NCI-H1092 treated with DMSO at 0.1 percent for 48 hours (cell line): Measurements from ENCODE around the gene PARM1.
"Not testable (repeated sequence)": the region's sequence is repeated elsewhere in the genome, so short reads cannot be mapped to it uniquely, and the experiment has no call there.

ENCODE experiments used
- DNase-seq: peaks from one replicate; lab custom pipeline; 2025; lab: John Stamatoyannopoulos, UW

The PARM1 gene

DNA sequence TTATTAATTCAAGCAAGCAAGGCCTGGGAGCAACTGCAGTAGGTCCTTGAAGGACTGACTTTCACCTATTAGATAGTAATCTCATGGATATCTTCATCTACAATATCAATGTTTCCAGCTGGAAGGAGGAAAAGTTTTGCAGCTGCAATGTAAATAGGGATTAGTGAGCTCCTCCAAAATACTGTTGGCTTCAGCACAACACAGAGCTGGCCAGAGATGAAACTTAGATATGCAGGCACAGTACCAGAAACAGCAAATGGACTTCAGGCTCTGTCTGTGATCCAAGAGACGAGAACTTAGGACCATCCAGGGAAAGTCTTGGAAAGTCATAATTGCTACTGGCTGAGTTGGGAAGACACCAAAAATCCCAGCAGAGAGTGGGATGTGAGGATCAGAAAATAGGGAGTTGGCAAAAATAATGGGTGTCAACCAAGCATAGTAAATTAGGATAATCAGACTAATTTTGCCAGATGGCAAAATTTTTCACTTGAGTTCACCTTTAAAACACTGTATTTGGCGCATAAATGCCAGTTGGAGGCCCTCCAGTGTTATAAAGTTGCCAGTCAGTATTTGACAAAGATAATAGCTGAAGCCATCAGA, 57.5 kb downstream of the PARM1 start:
- DNase-seq: no peak

DNA sequence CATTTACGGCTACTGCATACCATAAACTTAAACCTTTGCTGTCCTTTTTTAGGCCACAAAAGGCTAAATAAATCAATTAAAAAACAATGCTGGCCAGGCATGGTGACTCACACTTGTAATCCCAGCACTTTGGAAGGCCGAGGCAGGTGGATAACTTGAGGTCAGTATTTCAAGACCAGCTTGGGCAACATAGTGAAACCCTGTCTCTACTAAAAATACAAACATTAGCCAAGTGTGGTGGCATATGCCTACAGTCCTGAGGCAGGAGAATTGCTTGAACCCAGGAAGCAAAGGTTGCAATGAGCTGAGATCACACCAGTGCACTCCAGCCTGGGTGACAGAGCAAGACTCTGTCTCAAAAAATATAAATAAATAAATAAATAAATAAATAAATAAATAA, 61.5 kb downstream of the PARM1 start:
- not testable (repeated sequence) for DNase-seq

DNA sequence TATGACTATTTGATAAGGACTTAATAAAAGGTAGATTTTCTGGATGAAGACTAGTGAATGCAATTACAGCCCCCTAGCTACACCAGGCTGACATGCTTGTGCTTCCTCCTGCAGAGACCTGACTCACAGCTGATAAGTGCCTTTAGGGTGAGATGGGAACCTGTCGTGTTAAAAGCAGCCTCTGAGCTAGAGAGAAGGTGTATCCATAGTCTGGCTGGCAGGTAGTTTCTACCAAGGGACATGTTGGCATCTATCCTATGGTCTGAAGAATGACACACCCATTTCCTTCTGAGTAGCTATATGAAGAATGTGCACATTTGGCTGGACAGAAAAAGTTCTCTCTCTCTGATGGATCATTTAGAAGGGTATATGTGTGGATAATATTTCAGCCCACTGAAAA, 64.1 kb downstream of the PARM1 start:
- DNase-seq: no peak

DNA sequence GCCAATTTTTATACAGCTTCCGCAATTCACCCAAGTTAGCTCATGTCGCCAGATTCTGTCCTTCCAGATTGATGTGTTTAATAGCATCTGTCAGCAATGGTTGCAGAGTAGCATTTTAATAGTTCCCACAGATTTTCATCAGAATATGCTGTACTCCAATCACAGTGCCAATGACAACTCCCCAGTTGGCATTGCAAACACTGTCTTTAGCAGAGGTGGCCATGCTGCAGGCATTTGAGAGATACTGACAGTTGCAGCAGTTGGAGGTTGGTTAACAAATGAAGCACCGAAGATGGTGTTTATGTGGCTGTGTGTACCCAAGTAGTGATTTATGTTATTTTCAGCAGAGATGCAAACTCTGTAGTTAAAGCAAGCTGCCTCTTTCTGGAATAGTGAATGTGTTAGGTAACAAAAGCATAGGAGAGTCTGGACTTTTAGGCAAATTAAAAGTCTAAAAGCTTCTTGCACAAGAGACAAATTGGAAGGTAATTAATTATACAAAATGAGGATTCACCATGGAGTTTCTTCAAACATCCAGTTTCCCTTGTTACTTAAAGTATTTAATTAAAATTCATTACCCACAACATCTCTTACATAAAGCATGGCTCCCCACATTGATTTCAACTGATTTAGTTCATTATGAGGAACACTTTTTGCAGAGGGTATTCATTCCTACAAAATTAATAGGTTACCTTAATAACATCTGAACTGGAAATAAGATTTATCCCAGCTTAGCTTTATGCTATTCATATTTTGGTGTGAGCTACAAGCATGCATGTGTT, 65.2 kb downstream of the PARM1 start:
- no peak for DNase-seq

DNA sequence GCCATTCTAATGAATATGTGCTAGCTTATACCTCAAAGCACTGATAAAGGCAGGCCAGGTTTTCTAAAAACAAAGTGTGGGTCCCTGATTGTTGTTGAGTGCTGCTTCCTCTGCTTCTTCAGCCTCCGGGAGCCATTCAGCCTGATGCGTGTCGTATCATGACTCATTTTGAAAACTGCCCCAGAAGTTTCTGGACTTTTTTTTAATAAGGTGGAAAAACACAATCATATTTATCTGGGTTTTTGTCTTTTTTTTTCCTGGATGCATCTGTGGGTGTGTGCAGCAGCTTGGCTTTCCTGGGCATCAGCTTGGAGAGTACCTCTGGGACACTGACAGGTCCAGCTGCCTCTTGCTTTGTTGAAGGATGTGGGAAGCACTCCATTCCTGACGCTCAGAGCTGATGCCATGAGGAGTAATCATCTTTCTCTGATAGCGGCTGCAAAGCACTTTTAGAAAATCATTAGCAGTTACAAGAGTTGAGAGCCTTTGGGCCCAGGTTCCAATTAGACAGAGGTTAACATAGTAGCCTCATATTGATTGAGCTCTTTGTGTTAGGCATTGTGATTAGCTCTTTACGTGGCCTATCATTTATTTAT, 66.9 kb downstream of the PARM1 start:
- no peak for DNase-seq

DNA sequence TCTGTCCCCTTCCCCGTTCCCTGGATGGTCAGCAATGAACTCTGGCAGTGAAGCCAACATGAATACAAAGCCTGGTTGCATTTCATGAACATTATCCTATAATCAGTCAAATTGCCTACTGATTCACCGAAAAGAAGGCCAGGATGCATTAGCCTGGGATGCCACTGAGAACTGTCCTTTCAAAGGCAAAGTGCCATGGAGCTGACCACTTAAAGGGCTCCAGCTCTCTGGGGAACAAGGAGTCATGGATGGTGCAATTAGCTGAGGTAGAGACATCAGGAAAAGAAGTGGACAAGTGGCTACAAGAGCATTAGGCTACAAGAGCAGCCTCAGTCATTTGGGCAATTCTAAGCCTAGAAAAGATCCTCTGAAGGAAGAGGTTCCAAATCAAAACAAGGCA, 69.0 kb downstream of the PARM1 start:
- no peak for DNase-seq

DNA sequence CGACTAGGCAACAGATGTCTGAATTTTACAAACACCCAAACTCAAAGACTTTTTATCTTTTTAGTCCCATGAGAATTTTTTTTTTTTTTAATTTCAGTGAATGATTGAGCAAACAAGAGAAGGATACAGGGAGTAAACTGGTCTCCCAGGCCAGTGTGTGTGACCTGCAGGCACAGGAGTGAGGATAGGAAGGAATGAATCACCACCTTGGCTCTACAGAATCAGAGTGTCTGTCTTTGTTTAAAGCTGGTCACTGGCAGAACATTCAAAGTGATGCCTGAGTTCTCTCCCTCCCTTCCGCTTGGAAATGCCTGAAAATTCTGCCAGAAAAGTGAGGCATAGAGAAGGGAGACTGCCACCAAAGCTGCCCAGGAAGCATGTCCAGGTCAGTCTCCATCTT, 69.5 kb downstream of the PARM1 start:
- DNase-seq: no peak

DNA sequence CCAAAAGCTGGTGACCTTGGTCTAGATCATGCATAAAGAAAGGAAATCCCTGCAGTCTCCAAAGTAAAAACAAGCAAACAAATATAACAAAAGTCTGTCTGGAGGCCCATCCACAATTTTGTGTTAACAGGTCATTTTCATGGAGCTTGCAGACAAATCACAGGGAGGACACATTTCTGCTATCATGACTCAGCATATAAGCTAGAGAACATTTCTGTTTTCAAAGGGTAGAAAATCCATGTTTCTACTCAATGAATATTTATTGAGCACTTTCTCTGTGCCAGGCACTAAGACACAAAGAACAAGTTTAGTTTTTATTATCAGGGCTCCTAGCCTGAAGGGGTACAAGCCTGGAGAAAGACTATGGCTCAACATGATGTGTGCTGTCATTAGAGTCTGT, 71.1 kb downstream of the PARM1 start:
- no peak for DNase-seq

DNA sequence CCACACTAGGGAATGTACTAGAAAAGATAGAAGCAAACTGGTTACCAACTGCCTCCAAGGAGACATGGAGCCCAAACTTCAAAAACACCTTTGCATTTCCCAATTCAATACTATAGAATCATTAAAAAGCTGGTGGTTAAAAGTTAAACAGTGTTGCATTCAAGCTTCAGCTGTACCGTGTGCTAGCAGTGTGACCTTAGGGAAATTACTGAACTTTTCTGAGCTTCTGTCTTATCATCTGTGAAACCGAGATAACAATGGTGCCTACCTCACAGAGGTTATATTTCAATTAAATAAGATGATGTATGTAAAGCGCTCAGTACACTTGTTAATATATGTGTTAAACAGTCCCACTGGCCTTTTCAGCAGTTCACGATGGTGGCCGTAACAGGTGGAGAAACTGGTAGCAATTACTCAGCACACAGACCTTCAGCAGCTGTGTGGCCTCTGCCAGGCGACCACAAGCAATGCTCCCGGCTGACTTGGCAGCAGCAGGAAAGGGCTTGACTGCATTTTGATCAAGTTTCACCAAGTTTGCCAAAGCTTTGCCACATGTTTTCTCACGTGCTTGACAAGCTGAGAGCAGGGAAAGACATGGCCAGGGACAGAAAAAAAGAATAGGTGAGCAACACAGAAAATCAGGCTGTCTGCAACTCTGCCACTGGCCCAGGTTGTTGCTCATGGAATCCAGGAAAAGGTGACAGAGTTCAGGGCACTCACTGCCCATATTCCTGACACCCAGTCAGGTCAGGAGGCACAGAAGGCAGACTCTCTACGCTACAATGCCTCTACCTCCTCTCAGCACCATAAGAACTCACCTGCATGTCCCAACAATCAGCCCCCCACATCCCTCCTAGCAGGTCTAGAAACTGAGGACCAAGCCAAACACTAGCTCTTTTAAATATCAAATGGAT, 72.1 kb downstream of the PARM1 start:
- no peak for DNase-seq

DNA sequence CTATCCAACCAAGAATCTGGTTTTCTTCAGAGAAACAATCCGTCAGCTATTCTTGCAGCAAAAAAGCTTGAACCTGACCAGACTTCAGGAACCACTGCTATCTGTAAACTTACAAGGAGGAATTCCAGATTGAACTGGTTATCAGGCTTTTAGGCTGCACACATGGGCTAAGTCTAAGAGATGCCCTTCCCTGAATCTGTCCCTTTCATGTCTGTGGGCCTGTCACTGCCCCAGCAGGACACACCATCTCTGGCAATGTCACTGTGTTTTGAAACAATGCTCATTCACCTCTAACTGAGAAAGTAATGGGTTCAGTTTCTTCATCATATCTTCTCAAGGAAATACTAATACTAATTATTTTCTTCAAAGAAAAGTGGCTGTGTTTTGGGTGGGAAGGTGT, 72.8 kb downstream of the PARM1 start:
- no peak for DNase-seq

DNA sequence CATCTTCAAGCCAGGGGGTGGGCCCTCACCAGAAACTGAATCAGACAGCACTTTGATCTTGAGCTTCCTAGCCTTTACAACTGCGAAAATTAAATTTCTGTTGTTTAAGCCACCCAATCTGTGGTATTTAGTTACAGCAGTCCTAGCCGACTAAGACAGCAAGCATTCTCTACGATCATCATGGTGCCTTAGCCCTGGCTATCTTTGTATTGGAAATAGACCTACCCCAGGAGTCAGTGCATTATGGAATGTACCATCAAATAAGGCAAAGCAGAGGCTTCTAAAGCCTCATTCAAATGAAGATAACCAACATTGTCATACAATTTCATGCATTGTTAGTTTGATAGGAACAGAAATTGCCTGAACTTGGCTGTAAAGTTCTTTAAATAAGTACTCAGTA, 75.0 kb downstream of the PARM1 start:
- no peak for DNase-seq

DNA sequence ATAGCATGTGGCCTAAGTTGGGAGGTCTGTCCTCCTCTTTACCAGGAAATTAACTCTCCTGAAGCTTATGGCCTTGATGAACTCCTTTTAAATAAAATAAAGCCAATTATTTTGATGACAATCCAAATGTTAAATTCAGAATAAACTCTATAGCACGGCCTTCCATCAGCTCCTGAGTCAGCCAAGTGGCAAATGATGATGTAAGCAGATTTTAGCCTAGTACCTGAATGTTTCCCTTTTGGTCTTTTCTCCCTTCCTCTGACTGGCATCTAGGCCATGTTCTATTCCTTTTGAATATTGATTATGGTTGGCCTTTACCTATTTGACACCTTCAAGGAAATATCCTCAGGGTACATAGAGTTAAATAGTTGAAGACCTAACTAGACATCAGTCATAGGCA, 76.2 kb downstream of the PARM1 start:
- no peak for DNase-seq

DNA sequence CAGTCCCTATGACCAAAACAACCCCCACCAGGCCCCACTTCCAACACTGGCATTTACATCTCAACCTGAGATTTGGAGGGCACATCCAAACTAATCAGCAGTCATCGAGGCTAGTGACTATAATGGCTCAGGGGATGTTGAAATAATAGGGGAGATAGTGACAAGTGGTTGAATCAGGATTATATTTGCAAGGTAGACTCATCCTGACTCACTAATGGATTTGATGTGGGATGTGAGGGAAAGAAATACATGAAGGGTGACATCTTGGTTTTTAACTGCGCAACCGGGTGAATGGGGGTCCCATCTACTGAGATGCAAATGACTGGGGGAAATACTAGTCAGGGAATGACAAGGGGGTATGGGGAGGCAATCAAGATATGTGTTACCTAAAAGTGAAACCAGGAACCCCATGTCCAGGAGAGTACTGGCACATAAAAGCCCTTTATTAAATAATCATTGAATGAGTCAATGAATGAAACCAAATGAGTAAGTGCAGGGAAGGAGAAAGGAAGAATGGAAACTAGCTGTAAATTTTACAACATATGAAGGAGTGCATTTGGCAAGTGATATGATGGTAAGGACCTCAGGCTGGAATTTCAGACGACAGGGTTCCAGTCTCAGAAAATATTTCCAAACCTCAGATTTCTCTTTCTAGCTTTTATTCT, 78.3 kb downstream of the PARM1 start:
- DNase-seq: no peak

DNA sequence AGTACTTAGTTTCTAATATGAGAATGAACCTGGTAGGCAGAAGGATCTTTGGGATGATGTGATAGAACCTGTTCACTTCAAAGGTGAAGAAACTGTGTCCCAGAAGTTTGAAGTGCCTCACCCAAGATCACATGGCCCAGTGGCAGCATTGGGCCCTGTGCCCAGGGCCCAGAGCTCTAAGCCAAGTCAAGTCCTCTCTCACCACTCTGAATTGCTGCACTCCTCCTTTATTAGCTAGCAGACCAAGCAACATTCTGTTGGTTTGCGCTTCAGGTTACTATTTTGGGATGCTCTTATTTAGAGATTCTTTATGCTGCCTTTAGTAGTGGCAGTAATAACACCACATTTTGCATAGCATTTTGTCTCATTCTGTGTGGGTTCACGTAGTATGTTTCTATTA, 82.7 kb downstream of the PARM1 start:
- no peak for DNase-seq

DNA sequence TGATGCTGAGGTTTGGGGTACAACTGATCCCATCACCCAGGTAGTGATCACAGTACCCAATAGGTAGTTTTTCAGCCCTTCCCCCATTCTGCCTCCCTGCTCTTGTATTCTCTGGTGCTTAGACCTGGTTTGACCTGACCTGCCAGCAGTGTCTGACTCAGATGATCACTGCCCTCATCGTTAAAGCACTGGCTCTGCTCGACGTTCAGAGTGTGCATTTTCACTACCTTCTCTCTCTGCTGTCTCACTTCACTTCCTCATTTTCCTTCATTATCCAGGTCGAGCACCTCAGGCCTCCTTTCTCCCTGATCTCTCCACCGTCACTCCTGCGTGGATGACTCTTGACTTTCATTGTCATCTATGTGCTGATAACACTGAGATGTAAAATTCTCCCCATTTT, 83.6 kb downstream of the PARM1 start:
- DNase-seq: no peak

DNA sequence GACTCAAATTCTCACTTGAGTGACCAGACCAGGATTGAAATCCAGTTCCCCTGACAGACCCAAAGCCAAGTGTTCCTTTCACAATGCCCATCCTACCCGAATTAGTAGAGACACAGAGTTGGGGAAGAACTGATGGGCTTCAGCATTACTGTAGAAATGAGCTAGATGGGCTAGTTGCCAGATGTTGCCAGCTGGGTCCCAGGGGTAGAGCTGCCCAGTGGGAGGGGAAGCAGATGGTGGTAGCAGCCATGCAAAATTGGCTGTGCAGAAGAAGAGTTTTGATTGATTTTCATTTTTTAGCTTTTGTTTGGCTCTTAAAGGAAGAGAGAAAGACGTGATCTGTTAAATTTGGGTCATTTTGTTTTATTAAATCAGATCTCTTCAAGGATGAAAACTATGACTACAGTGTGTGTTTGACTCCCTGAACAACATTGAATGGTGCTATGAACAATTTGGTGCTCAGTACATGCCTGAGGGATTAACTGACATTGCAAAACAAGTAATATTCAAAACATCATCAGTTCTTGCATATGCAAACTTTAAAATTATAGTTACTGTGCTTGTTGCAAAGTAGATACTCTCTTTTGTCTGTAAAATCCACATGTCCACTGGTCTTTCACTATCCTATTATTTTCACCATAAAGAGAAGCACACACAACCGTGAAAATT, 86.0 kb downstream of the PARM1 start:
- DNase-seq: no peak

DNA sequence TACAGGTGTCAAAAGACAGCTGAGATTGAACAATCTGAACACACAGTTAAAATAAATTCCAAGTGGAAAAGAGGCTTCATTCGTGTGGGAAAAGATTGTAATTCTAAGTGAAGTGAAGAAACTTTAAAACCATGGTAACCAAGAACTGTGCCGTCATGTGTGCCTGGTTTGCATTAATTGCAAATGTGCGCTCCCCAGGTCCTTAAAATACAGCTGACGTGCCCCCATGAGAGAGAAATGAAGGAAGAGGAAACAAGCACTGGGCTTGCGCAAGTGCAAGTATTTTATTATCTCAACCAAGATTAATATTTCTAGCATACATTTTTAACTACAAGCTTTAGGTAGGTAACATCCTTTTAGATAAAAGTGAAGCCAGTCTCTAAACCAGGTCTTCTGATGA, 92.5 kb downstream of the PARM1 start:
- no peak for DNase-seq

DNA sequence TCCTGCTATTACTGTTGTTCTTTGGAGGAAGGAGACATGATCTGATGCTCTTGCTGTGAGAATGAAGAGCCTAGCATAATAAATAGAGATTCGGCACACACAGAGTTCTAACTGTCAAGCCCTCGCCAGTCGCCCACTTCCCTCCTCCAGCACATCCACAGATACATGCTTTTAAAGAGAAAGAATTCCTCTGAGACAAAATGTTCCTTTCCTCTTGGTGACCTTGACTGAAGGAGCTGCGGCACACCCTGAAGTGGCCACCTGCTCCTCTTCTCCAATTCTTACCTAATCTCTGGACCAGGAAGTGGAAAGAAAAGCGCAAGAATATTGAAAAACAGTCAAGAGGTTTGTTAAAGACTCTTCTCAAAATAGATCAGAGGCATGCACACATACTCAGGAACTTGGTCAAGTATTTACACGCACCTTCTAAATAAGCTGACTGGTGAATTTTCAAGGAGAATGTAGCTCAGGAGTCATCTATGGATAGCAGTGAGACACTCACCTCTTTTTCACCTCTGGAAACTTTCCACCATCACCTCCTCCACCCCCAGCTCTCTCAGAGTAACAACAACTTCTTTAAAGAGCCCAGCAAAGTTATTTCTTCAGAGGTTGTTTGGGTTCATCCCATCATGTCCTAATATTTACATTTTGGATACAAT, 95.4 kb downstream of the PARM1 start:
- no peak for DNase-seq

DNA sequence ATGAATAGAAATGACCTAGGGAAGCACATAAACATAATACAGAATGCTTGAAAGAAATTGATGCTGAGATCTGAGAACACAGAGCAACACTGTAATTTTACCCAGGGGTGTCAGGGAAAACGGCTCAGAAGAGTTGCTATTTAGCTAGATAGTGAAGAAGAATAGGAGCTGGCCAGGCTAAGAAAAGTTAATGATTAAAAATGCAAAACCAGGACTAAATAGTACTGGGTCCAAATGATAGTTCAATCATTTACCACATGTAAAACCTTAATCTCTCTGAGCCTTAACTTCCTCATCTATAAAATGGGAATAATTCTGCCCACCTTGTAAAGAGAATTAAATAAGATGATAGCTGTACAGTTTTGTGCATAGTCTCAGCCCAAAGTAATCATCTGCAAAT, 97.1 kb downstream of the PARM1 start:
- DNase-seq: no peak

DNA sequence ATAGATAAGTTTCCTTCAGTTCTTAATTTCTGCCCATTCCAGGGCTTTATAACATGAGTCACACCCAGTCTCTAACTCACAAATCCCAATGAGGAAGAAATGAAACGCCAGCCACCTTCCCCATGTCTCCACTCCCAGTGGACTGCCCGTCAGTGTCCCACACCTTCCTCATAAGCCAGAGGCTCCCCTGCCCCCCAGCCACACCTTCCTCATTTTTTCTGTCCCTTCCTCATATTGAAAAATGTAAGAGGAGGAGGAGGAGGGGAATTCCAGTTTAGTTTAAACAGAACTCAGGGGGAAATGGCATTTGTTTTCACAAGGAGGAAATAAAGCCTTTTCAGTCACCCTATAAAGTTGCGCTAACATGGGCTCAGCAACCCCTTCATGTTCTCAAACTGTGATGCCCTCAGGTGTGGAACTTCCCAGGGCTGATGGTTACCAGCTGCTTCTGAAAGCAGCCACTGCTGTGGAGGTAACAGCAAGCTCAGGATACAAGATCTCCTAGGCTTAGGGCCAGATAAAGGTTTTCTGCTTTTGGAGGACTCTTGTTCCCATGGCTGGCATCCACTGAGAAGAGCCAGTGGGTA, 97.8 kb downstream of the PARM1 start:
- no peak for DNase-seq

DNA sequence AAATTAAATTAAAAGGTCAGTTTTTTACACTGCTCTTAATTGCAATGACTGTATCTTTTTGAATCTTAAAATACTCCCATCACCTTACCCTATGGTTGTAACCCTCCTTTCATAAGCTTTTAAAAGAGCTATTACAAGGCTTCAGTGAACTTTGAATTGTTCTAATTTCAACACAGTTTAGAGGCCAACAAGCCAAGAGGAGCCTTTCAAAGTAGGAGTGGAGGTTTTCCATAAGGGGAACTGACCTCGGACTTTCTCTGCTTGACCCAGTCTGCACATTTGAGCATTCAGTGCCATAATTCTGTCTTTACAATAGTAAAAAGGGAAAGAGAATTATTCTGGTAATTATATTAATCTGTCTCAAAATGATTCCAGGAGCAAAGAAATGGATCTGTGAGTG, 98.9 kb downstream of the PARM1 start:
- DNase-seq: no peak
